HUDEP-2 (cell line): ENCODE results near the gene AZIN2.
"Not testable (repeated sequence)": the region's sequence is repeated elsewhere in the genome, so short reads cannot be mapped to it uniquely, and the experiment has no call there.

Experiments
- DNase-seq, 76 experiments: peaks; one replicate each; lab custom pipeline; 2025; ENCODE audit not compliant: unreplicated experiment in 76 of 76; lab: John Stamatoyannopoulos, UW

AZIN2 gene

GRCh38 chr1:33123266-33123665 lies 42.3 kb downstream of the AZIN2 start:
- DNase-seq = no peak

GRCh38 chr1:33124647-33125046 lies 43.7 kb downstream of the AZIN2 start:
- not testable (repeated sequence) for DNase-seq

GRCh38 chr1:33126411-33127000 lies 45.6 kb downstream of the AZIN2 start:
- no peak for DNase-seq

GRCh38 chr1:33127001-33127823 lies 46.3 kb downstream of the AZIN2 start:
- DNase-seq = peak in 75 of 76 experiments; percentile 60 to 96 (median 91)

GRCh38 chr1:33128781-33129180 lies 47.8 kb downstream of the AZIN2 start:
- DNase-seq = no peak

- peak in 10 of 76 experiments; percentile 15 to 57 (median 36) for DNase-seq
Measured at GRCh38 chr1:33130297-33130696, 49.3 kb downstream of the AZIN2 start.

DNA sequence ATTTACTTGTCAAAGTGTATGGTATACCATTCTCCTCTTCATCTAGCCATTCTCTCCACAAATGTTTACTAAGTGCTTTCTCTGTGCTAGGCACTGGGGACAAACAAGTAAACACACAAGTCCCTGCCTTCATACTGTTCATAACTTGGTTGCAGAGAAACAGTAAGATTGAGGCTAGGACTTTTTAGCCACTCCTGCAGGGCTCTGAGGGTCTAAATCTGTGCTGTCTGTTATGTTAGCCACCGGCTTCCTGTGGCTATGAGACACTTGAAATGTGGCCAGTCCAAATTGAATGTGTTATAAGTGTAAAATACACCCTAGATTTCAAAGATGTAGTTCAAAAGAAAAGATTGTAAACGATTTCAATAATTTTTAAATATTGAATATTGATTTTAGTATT lies 50.2 kb downstream of the AZIN2 start:
- DNase-seq = no peak

DNA sequence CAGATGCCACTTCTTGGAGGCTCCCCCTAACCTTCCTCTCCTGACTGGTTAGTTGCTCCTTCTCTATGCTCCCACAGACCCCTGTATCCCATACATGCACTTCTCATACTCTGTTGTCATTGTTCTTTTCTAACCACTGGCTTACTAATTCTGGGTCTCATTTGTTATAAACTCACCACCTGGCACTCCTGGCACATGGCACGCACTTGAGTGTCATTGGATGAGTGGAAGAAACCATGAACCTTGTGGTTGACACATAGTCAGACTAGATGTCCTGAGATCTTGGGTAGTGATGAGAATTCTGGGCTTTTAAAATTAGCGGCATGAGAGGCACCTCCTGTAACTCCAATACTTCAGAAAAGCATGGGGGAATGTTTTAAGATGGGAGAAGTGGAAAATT lies 51.6 kb downstream of the AZIN2 start:
- no peak for DNase-seq

DNA sequence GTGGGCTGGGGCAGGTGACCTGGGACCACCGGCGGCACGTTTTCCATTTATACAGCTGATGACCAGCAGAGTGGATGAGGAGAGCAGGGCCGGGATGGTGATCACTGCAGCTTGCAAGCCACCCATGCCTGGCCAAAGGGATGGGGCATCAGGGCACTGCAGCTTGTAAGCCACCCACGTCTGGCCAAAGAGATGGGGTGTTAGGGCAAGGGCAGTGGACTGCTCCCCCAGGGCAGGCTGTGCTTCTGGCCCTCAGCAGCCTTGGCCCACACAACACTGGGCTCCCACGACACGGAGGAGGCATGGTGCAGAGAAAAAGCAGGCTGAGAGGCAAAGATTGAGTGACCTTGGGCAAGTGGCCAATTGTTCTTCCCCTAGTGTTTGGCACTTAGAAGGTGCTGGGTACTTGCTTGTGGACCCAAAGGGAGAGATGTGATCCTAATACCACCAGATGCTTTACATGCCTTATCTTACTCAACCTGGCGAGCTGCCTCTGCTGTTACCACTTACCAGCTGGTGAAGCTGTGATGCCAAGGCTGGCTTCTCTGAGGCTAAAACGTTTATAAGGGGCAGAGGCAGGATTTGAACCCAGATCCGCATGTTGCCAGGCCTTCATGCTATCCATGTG lies 52.6 kb downstream of the AZIN2 start:
- DNase-seq = peak in 2 of 76 experiments; percentile 5 to 8

DNA sequence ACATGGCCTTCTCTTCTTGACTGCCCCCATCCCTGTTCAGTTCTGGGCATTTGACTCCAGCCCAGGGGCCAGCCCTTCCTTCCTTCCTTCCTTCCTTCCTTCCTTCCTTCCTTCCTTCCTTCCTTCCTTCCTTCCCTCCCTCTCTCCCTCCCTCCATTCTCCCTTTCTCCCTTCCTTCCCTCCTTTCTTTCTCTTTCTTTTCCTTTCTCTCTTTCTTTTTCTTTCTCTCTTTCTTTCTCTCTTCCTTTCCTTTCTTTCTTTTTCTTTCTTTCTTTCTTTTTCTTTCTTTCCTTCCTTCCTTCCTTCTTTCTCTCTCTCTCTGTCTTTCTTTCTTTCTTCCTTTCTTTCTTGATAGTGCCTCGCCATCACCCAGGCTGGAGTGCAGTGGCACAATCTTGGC lies 55.1 kb downstream of the AZIN2 start:
- DNase-seq = not testable (repeated sequence)

GRCh38 chr1:33137800-33138199 lies 56.8 kb downstream of the AZIN2 start:
- DNase-seq = peak in 3 of 76 experiments; percentile 7 to 14 (median 12)

DNA sequence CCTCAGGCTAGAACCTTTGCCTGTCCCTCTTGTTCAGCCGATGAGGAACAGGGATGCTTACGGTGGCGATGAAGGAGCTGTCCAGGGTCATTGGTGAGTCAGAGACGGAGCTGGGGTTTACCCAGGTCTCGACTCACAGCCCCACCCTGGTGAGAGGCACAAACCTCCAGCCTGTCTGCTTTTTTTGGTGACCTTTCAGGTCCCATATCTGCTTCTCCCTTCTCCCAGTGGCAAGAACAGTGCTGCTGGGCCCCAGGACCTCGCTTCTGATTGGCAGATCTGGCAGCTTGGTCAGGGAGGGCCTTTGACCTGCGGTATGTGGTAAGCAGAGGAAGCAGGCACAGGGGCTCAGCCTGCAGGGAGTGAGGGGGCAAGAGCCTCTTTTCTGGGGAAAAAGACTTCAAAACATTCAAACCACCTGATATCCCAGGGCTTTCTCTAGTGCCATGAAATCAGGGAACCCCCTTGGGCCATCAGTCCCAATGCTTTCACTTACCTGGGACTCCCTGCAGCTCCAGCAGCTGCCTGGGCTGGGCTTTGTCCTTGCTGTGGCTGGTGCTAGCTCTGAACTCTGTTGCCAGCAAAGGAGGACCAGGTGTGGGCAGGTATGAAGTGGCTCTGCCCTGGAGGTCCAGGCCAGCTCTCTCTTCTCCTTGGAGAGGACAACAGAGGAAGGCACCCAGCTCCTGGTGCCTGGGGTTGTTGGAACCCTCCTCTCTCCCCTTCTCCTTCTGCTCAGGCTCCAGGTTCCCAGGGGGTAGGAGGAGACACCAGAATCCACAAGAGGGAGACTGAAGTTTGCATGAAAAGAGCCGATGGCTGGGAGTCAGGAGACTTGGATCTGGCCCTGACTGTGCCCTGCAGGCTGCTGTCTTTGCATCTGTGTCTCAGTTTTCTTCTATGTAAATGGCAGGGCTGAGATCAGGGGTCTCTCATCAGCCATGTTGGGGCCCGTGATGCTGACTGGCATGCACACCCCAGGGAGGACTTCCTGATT lies 59.5 kb downstream of the AZIN2 start:
- DNase-seq = no peak

DNA sequence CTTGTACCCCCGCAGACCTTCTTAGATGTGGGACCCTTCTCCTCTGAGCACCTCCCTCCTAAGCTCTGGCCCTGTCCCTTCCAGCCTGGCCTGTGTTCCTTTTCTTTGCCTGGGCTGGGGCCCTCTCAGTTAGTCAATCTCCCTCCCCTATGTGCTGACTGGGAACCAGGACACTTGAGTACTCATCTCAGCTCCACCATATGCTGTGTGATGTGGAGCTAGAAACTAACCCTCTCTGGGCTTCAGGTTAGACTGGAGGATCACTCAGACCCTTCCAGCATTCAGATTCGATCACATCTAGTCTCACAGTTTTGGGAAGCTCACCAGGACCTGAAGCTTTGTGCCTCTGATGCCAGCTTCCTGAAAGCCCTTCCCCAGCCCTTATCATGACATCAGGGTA lies 60.3 kb downstream of the AZIN2 start:
- no peak for DNase-seq

DNA sequence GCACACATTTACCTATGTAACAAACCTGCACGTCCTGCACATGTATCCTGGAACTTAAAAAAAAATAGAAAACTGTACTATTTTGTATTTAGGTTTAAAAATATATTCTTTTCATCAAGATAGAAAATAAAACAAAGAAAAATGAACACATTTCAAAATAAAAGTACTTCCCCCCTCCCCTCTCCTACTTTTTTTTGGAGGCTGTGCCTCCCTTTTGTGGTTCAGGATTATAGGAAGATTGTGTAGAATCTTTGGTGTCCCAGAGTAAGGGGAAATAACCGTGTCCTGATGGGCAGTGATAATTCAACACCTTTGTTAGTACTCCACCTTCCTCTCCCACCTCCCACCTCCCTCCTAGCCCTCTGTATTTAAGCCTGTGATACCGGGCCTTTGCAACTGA lies 60.8 kb downstream of the AZIN2 start:
- DNase-seq = no peak

- no peak for DNase-seq
Measured at GRCh38 chr1:33142483-33143064, 61.6 kb downstream of the AZIN2 start.

DNA sequence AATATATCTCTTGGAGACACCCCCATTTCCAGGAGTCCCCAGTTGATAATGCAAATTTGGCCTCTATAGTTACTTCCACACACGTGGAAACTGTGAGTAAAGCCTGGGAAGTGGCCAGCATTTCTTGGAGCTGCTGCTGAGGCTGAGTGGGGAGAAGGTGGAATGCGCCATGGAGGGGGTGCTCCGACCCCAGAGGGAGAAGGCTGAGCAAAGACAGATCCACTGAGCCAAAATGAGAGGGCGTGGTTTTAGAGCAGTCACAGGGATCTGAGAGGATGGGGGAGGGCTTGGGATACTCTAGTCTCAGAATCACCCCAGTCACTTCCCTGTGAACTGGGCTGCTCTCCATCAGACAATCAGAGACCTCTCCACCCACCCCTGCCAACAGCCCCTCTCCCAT lies 62.2 kb downstream of the AZIN2 start:
- DNase-seq = no peak

DNA sequence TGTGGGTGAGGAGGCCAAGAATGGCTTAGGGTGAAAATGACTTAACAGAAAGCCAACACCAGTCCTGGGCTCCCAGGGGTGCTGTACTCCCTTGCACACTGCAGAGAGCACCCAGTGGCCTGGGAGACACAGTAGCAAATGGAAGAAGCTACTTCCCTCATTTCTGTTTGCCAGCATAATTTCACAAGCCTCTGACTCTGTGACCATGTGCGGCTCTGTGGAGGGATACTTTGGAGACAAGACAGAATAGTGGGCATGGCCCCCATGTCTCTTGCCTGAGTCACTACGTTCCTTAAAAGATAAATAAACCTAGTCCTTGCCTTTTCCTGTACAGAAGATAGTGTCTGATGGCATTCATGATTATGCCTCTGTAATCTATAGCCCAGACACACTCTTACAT lies 62.7 kb downstream of the AZIN2 start:
- no peak for DNase-seq

- no peak for DNase-seq
Measured at GRCh38 chr1:33146003-33146402, 65.0 kb downstream of the AZIN2 start.

DNA sequence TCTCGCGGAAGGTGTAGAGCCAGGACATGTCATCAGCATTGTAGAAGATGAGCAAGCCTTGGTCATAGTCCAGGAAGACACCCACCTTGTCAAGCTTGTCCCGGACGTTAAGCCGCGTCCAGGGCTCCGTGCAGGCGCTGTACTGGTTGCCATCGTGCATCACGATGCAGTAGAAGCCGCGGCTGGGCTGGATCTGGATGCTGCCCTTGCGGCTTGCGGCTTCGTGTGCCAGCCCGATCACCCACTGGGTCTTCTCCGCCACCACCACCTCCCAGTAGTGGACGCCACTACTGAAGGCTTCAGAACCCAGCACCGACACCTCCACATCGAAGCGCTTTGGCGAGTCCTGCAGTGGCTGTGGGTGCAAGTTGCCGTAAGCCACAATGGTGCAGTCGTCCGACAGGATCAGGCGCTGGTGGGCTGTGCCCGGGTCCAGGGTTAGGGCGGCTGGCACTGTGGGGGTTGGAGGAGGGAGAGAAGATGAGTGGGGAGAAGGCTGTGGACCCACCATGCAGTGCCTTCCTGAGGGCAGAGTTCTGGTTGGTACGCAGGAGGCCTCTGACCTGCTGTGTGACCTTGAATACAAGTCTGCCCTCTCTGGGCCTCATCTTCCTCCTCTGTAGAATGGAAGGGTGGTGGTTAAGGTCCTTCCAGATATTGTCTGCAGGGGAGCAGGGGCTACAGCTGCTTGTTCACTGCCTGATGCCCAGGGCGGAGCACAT lies 66.5 kb downstream of the AZIN2 start:
- DNase-seq = no peak

- no peak for DNase-seq
Measured at GRCh38 chr1:33147997-33148314, 67.0 kb downstream of the AZIN2 start.
